AG09309 (cell line): ENCODE results near the gene TTLL8.

ENCODE experiments used
- DNase-seq: peaks from one replicate; pipeline ENCODE4 v3.0.0-alpha.2; 2010; ENCODE audit warnings: low read depth
- H3K4me3 ChIP-seq: 2 replicates; pipeline ENCODE4 v1.5.1; 2011; ENCODE audit warnings: mild to moderate bottlenecking, low read depth, low read length, moderate library complexity; ENCODE audit not compliant: control insufficient read depth
- CTCF ChIP-seq: IDR thresholded peaks from 2 replicates; pipeline ENCODE4 v1.5.1; 2011; ENCODE audit warnings: mild to moderate bottlenecking, low read depth, low read length, inconsistent platforms; ENCODE audit not compliant: insufficient read depth, control insufficient read depth; ENCODE audit errors: missing control alignments

TTLL8 gene

GRCh38 chr22:50098052-50098451 lies 40.0 kb upstream of the TTLL8 start:
- DNase-seq, result no peak
- no peak for TF ChIP-seq CTCF
- no peak overlapping the region for H3K4me3 ChIP-seq

GRCh38 chr22:50092342-50092741 lies 34.2 kb upstream of the TTLL8 start:
- no peak for TF ChIP-seq CTCF
- no peak overlapping the region for H3K4me3 ChIP-seq

GRCh38 chr22:50091092-50091768 lies 33.1 kb upstream of the TTLL8 start:
- DNase-seq, result no peak
- H3K4me3 ChIP-seq, result no peak overlapping the region
- TF ChIP-seq CTCF, result no peak

More at GRCh38 chr22:50092342-50092741, 34.2 kb upstream of the TTLL8 start:
- DNase-seq, result no peak

GRCh38 chr22:50090412-50090714 lies 32.3 kb upstream of the TTLL8 start:
- no peak overlapping the region for H3K4me3 ChIP-seq
- TF ChIP-seq CTCF, result no peak

GRCh38 chr22:50089682-50090411 lies 31.7 kb upstream of the TTLL8 start, which contains the start of gene MOV10L1:
TSS of gene MOV10L1 (plus strand) at chr22:50090006. CDS start at chr22:50090089, 83 bp downstream.
- no peak for TF ChIP-seq CTCF
- no peak for DNase-seq
- H3K4me3 ChIP-seq, result no peak within 1 kb of the TSS

More at GRCh38 chr22:50090412-50090714, 32.3 kb upstream of the TTLL8 start:
- no peak for DNase-seq

- TF ChIP-seq CTCF, result no peak
- DNase-seq, result no peak
- no peak overlapping the region for H3K4me3 ChIP-seq
Observed at GRCh38 chr22:50089231-50089630, 31.1 kb upstream of the TTLL8 start.
